Stimulated activated naive CD4-positive, alpha-beta T cell (primary cell): ENCODE measurements around the gene GABRR2.
"Not testable (repeated sequence)": the region's sequence is repeated elsewhere in the genome, so short reads cannot be mapped to it uniquely, and the experiment has no call there.

ENCODE experiments used
- DNase-seq, 6 experiments: peaks; one replicate each; lab custom pipeline; 2025; lab: John Stamatoyannopoulos, UW

The GABRR2 gene

GRCh38 chr6:89324304-89324703 is 9.2 kb upstream of the GABRR2 start:
- DNase-seq, result no peak

GRCh38 chr6:89323511-89323971 is 8.4 kb upstream of the GABRR2 start:
- DNase-seq, result no peak

DNA sequence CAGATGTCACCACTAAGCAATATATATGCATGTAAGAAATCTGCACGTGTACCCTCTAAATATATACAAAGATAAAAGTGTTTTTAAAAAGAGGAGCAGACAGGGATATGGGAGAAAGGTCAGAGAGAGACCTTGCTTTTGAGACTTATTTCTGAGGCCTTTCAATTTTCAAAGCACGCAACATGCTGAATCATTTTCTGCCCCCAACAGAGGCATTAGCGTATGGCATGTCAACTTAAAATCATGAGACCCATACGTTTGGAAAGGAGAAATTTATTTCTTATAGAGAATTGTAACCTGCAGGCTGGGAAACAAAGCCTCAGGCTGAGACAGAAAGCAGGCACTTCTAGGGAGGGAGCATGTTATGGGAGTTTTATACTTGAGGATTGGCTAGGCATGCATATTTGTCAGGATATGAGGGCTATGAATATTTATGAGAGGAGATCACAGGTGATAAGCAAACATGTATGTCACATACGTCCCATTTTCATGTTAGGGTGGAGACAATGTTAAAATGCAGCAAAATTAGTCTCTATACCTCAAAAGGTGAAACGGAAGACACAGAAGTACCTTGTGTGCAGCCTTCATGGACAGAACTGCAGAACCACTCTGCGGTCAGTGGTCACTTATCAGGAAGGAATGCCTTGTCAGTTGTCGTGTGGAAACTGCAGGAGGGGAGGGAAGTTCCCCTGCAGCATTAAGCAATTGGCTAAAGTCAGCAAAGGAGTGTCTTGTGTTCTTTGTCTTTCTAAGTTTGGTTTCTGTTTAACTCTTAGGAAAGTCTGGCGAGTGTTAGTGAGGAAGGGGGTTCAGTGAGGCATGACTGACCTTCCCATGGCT is 6.3 kb upstream of the GABRR2 start:
- DNase-seq, result no peak

GRCh38 chr6:89320012-89320559 is 5.0 kb upstream of the GABRR2 start:
- DNase-seq, result no peak

GRCh38 chr6:89317067-89317466 is 2.0 kb upstream of the GABRR2 start:
- DNase-seq, result no peak

GRCh38 chr6:89314692-89315091 is 407 bp downstream of the GABRR2 start:
- DNase-seq, result no peak

- DNase-seq, result no peak
Observed at GRCh38 chr6:89313006-89313405, 2.1 kb downstream of the GABRR2 start.

DNA sequence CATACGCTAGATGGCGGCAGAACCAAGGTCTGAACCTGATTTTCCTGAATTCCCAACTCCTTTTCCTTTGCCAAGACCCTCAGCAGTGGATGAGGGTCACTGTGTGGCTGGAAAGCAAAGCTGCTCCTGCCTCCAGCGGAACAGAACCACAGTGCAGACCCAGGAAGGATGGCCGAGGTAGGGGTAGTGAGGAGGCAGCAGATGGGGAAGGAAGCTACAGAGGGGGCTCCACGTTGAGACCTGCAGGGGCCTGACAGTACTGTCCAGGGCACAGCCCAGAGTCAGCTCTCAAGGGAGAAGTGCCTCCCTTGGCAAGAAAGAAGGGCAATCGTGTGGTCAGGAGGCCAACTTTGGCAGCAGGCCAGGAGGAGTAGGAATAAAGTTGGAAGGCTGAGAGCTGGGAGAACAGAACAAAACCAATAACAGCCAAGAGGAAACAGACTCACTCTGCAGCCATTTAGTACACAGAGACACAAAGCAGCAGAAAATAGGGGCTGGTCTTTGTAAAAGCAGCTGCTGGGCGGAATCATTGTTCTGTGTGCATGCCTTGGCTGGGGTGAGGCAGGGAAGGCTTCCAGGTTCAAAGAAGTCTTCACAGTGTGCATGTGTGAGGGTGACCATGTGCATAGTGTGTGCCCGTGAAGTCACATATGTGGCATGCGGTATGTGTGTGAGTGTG is 3.1 kb downstream of the GABRR2 start:
- DNase-seq, result no peak

DNA sequence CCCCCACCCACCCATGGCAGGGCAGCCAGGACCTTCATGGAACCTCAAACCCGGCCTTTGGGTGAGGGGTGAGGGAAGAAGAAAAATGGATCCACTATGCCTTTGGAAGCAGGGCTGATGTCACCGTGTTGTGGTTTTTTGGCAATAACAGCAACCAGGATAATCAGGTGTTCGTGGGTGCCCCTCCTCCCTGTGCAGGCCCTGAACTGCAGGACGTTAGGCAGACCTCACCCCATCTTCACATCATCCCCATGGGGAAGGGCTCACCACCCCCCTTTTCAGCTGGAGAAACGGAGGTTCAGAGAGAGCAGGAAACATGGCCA is 3.6 kb downstream of the GABRR2 start:
- no peak for DNase-seq

GRCh38 chr6:89310929-89311328 is 4.2 kb downstream of the GABRR2 start:
- no peak for DNase-seq

DNA sequence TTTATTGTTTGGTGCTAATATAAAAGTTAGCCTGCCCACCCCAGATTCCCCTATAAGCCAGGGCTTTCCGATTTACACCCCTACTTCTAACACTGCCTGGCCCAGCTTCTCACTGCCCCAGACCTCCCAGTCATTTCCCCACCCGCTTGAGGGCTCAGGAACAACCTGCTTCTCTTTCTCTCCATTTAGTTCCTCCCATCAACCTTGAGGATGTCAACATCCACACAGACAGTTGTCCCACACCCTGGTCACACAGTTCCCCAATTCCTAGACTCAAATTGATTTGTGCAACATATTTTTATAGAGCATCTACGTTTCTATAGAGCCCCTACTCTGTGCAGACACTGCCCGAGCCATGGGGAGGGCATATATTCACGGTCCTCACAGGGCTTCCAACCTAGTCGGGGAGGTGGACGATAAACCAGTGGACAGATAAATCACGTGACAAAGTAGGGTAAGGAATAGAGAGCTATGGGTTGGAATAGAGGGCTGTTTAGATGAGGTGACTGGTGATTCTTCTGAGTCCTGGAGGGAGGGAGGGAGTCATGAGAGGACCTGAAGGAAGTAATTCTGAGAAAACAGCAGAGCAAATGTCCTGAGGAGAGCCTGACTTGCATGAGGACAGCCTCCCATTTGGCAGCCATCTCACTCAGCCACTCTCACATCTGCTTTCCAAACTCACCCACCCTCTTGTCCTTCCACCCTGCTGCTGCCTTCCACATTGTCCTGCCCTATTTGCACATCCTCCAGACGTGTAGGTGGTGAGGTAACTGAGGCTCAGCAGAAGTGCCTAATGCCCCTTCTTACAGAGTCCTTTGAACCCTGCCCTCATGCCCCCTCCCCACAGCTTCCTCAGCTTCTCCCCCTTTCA is 6.3 kb downstream of the GABRR2 start:
- DNase-seq, result no peak

GRCh38 chr6:89304517-89304916 is 10.6 kb downstream of the GABRR2 start:
- DNase-seq, result not testable (repeated sequence)

- DNase-seq, result no peak
Observed at GRCh38 chr6:89302936-89303335, 12.2 kb downstream of the GABRR2 start.

DNA sequence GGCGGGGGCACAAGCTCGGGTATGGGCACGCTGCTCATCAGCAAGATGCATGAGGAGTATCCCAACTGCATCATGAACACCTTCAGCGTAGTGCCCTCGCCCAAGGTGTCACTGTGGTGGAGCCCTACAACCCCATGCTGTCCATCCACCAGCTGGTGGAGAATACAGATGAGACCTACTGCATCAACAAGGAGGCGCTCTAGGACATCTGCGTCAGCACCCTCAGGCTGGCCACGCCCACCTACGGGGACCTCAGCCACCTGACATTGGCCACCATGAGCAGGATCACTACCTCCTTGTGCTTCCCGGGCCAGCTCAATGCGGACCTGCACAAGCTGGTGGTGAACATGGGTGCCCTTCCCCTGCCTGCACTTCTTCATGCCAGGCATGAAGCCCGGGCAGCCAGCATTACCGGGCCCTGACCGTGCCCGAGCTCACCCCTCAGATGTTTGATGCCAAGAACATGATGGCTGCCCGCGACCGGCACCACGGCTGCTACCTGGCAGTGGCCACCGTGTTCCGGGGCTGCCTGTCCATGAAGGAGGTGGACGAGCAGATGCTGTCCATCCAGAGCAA is 12.8 kb downstream of the GABRR2 start:
- no peak for DNase-seq

DNA sequence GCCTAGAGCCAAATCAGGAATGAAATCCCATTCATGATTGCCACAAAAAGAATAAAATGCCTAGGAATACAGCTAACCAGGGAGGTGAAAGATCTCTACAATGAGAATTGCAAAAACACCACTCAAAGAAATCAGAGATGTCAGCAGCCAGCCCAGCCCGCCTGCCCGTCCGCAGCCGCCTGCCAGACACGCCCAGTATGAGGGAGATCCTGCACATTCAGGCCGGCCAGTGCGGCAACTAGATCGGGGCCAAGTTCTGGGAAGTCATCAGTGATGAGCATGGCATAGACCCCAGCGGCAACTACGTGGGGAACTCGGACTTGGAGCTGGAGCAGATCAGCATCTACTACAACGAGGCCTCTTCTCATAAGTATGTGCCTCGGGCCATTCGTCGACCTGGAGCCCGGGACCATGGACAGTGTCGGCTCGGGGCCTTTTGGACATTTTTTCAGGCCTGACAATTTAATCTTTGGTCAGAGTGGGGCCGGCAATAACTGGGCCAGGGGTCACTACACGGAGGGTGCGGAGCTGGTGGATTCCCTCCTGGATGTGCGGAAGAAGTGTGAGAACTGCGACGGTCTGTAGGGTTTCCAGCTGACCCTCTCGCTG is 13.4 kb downstream of the GABRR2 start:
- no peak for DNase-seq

DNA sequence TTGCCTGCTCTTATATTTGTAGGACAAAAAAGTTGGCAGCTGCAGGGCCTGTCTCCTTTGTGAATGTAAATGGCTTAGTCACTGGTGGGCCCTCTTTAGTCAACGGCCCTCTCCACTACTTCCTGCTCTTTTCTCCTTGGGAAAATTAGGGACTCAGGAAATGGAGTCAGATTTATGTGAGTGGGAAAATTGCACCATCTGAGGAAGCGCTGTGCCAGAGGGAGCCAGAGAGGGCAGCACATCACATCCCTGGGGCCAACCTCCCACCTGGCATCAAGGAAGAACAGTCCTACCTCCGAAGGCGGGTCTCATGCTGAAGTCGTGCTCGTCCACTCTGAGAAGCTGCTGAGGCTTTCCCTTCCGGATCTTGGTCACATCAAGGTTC is 15.6 kb downstream of the GABRR2 start:
- DNase-seq, result no peak

- peak in 3 of 6 experiments; percentile 6 to 32 (median 13) for DNase-seq
Observed at GRCh38 chr6:89298680-89299465, 16.2 kb downstream of the GABRR2 start.

GRCh38 chr6:89297695-89298351 is 17.3 kb downstream of the GABRR2 start:
- DNase-seq, result peak in 1 of 6 experiments; percentile 5

DNA sequence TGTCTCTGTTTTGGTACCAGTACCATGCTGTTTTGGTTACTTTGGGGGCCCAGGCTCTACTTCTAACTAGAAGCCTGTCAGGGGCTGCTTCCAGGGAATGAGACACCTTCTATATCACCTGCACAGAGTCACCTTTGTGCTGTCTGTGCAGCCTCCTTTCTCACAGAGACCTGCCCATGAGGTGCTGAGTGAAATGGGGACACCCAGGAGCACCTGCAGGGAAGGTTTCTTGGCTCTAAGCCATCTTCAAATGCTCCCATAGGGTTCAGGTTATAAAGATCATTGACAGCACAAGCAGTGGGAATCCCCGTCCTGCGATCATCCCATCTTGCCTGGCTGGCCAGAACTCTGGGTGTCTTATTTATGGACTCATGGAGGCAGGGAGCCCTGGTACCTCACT is 19.1 kb downstream of the GABRR2 start:
- DNase-seq, result no peak

GRCh38 chr6:89295116-89295515 is 20.0 kb downstream of the GABRR2 start:
- DNase-seq, result not testable (repeated sequence)
